ENCODE data around the gene ZBTB4. TPM values are rescaled to one million over a fixed set of nuclear protein-coding genes. Genes with fewer than 3 reads are reported as not detected.

Gene ZBTB4
- total RNA-seq, 2 donors from 2014 or later = 50.5 to 67.3 TPM

DNA sequence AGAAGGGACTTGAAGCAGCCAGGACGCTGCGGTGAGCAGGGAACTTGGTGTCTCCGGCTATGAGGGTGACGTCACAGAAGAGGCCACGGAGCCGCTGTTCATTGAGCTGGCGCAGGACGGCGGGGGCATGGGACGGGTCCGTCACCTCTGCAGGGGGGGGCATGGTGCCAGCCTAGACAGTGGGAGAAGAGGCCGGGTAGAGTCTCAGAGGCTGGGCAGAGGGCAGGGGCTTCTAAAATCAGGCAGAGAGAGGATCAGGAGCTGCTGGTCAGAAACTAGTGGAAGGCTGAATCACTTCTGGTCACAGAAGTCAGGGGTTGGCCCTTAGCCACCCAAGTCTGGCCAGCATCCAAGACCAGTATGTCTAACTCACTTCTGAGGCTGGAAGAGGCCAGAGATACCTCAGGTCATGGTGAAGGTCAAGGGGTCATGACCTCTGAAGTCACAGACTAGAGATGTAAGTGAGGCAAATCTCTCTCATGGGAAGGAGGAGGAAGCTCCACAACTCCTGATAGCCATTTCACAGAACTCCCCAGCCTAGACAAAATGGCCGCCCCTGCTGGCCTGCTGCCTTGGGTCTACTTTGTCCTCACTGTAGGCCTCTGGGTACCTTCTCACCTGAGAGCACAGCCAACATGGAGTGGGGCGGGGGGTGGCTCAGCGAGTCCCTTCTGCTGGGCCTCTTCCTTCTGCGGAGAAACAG lies 12.6 kb downstream of the ZBTB4 start:
- Histone ChIP-seq H3K36me3 (peaks cover 43% of the 10 kb centered on the region), H3K27ac (peak overlapping the region; percentile 74 to 90), H3K4me1 (peaks cover 0 to 55% of the 10 kb centered on the region in 2 donors), H3K9me3 (no peaks in the 10 kb centered on the region), H3K4me3 (no peak overlapping the region), H3K27me3 (no peaks in the 10 kb centered on the region)
- DNase-seq (ENCODE audit: low spot score) = peak; percentile 89
- TF ChIP-seq, protein P1, sequence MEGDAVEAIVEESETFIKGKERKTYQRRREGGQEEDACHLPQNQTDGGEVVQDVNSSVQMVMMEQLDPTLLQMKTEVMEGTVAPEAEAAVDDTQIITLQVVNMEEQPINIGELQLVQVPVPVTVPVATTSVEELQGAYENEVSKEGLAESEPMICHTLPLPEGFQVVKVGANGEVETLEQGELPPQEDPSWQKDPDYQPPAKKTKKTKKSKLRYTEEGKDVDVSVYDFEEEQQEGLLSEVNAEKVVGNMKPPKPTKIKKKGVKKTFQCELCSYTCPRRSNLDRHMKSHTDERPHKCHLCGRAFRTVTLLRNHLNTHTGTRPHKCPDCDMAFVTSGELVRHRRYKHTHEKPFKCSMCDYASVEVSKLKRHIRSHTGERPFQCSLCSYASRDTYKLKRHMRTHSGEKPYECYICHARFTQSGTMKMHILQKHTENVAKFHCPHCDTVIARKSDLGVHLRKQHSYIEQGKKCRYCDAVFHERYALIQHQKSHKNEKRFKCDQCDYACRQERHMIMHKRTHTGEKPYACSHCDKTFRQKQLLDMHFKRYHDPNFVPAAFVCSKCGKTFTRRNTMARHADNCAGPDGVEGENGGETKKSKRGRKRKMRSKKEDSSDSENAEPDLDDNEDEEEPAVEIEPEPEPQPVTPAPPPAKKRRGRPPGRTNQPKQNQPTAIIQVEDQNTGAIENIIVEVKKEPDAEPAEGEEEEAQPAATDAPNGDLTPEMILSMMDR (IDR thresholded peaks at IDR 0.05) = no peak

DNA sequence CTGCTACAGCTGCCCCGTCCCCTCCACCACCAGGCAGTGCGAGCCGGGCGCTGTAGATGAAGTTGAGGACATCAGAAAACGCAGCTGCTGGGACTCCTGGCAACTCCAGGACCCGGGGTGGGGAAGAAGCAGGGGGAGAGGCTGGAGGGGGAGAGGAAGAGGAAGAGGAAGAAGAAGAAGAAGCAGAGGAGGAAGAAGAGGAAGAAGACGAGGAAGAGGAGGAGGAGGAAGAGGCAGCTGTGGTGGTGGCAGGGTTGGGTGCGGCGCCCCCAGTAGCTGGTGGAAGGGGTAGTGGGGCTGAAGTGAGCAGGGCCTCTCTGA lies 13.2 kb downstream of the ZBTB4 start:
- no peaks in the 10 kb centered on the region for H3K27me3 ChIP-seq
- H3K4me3 ChIP-seq = no peak overlapping the region
- peaks cover 0 to 50% of the 10 kb centered on the region in 2 donors for H3K4me1 ChIP-seq
- peak overlapping the region; percentile 74 to 90 for H3K27ac ChIP-seq
- no peaks in the 10 kb centered on the region for H3K9me3 ChIP-seq
- DNase-seq (ENCODE audit: low spot score) = no peak
- peaks cover 46% of the 10 kb centered on the region for H3K36me3 ChIP-seq
- TF ChIP-seq, protein P1 (IDR thresholded peaks at IDR 0.05) = no peak

DNA sequence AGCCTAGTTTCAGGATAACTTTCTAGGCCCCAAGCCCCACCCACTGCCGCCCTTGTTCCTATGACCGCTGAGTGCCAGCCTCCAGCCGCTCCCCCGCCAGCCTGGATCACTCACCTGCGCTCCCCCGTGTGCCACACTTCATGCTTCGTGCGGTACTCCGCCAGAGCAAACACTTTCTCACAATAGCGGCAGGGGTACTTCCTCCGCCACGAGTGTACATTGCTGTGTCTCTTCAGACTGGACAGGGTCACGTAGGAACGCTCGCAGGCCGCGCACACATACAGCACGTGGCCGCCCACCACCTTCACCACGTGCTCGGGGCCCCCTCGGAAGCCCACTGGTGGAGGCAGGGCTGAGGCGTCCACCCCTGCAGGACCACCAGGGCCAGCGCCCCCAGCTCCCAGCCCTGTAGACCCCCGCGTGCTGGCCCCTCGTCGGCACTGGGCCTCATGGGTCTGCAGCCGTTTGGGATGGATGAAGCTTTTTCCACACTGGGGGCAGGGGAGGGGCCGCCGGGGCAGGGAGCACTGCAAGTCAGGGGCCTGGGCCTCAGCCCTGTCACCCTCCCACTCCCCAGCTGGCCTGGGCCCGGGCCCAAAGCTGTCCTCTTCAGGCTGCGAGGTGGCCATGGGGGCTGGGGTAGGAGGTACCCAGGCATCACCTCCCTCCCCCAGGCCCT lies 13.7 kb downstream of the ZBTB4 start:
- H3K4me1 ChIP-seq = peaks cover 0 to 47% of the 10 kb centered on the region in 2 donors
- H3K4me3 ChIP-seq = no peak overlapping the region
- no peaks in the 10 kb centered on the region for H3K9me3 ChIP-seq
- H3K27ac ChIP-seq = peak overlapping the region; percentile 74 to 90
- no peaks in the 10 kb centered on the region for H3K27me3 ChIP-seq
- peaks cover 46% of the 10 kb centered on the region for H3K36me3 ChIP-seq
- DNase-seq (ENCODE audit: low spot score) = no peak
- TF ChIP-seq, protein P1 (IDR thresholded peaks at IDR 0.05) = no peak

DNA sequence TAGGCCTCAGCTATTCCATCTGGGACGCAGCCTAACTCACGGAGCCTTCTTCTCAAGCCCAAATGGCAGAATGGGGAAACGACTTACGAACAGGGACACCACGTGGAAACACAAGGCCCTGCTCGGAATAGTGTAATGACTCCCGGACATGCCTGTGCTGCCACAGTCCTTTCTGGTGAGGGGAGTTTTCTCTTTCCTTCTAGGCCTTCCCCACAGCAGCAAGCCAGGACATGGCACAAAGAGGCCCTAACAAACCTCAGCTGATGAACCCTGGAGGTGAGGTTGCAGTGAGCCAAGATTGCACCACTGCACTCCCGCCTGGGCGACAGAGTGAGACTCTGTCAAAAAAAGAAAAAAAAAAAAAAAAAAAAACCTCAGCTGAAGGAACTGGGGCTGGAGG lies 15.3 kb downstream of the ZBTB4 start:
- no peak overlapping the region for H3K4me3 ChIP-seq
- no peak for DNase-seq (ENCODE audit: low spot score)
- H3K9me3 ChIP-seq = no peaks in the 10 kb centered on the region
- H3K36me3 ChIP-seq = peaks cover 46% of the 10 kb centered on the region
- no peaks in the 10 kb centered on the region for H3K27me3 ChIP-seq
- peaks cover 0 to 34% of the 10 kb centered on the region in 2 donors for H3K4me1 ChIP-seq
- TF ChIP-seq, protein P1 (IDR thresholded peaks at IDR 0.05) = no peak
- H3K27ac ChIP-seq = no peak overlapping the region

DNA sequence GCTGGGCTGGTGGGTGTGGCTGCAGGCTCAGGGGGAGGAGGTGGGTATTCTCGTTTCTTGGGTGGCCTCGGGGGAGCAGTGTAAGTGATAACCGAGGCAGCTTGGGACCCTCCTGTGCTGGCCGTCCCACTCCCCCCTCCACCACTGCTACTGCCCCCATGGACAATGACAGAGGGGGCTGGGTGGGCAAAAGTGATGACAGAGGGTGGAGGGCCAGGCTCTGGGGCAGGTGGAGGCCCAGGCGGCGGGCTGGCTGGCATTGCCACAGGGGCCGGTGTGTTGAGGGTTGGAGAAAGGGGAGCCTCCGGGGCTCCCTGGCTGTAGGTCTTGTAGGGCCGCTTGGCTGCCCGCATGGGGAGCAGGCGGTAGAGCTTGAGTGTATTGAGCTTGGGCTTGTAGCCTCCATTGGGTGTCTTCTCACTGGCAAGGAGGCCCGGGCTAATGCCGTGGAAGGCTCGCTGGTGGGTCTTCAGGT lies 16.0 kb downstream of the ZBTB4 start:
- Histone ChIP-seq H3K27me3 (no peaks in the 10 kb centered on the region), H3K9me3 (no peaks in the 10 kb centered on the region), H3K27ac (no peak overlapping the region), H3K36me3 (peaks cover 46% of the 10 kb centered on the region), H3K4me1 (peaks cover 0 to 29% of the 10 kb centered on the region in 2 donors), H3K4me3 (no peak overlapping the region)
- DNase-seq (ENCODE audit: low spot score) = no peak
- TF ChIP-seq, protein P1 (IDR thresholded peaks at IDR 0.05) = no peak
